Fibroblast of lung (primary cell): ENCODE measurements around the gene RRAS. TPM values are rescaled to one million over a fixed set of nuclear protein-coding genes. Genes with fewer than 3 reads are reported as not detected.

Source experiments
- DNase-seq, 2 donors: peaks; one replicate each; pipeline versions ENCODE4 v3.0.0 to v3.0.0-alpha.2; 2010; ENCODE audit warnings: low read depth in 2 of 2
- H2AFZ ChIP-seq: 2 replicates; pipeline ENCODE4 v1.5.1; 2012; ENCODE audit warnings: low read length, control low read depth, inconsistent platforms
- H3K27ac ChIP-seq: 2 replicates; pipeline ENCODE4 v1.5.1; 2011; ENCODE audit warnings: low read length, control low read depth; ENCODE audit not compliant: insufficient read depth
- H3K27me3 ChIP-seq: 2 replicates; pipeline ENCODE4 v1.5.1; 2011; ENCODE audit warnings: mild to moderate bottlenecking, low read length; ENCODE audit not compliant: control insufficient read depth, insufficient read depth
- H3K36me3 ChIP-seq: 2 replicates; pipeline ENCODE4 v1.5.1; 2011; ENCODE audit warnings: low read length; ENCODE audit not compliant: control insufficient read depth, insufficient read depth
- H3K4me1 ChIP-seq: 2 replicates; pipeline ENCODE4 v1.5.1; 2011; ENCODE audit warnings: low read length; ENCODE audit not compliant: control insufficient read depth, insufficient read depth; ENCODE audit errors: extremely low read depth
- H3K4me2 ChIP-seq: 2 replicates; pipeline ENCODE4 v1.5.1; 2011; ENCODE audit warnings: low read length, control low read depth; ENCODE audit not compliant: insufficient read depth; ENCODE audit errors: extremely low read depth
- H3K4me3 ChIP-seq, 4 experiments: fragments of 200-600 bp in 1 of 4; sonication (generic) in 1 of 4; replicated peaks in 1 of 4; 2 replicates each; pipeline ENCODE4 v1.5.1; 2011 to 2016; ENCODE audit warnings: low read length in 4 of 4, low read depth in 3 of 4, mild to moderate bottlenecking in 3 of 4, control low read depth in 2 of 4, inconsistent platforms in 1 of 4, mixed read lengths in 1 of 4; ENCODE audit not compliant: insufficient read depth in 1 of 4; ENCODE audit errors: control extremely low read depth in 1 of 4
- H3K79me2 ChIP-seq: 2 replicates; pipeline ENCODE4 v1.5.1; 2012; ENCODE audit warnings: mild to moderate bottlenecking, low read length, inconsistent platforms; ENCODE audit not compliant: control insufficient read depth, insufficient read depth
- H3K9ac ChIP-seq: 2 replicates; pipeline ENCODE4 v1.5.1; 2011; ENCODE audit warnings: mild to moderate bottlenecking, low read length, control low read depth; ENCODE audit not compliant: insufficient read depth
- H3K9me3 ChIP-seq: 2 replicates; pipeline ENCODE4 v1.5.1; 2012; ENCODE audit warnings: low read depth, low read length; ENCODE audit not compliant: control insufficient read depth, insufficient read depth
- H4K20me1 ChIP-seq: 2 replicates; pipeline ENCODE4 v1.5.1; 2011; ENCODE audit warnings: low read length; ENCODE audit not compliant: control insufficient read depth, insufficient read depth; ENCODE audit errors: extremely low read depth
- CTCF ChIP-seq, 2 donors: IDR thresholded peaks in 1 of 2; conservative IDR thresholded peaks in 1 of 2; 1 replicate in 1 of 2; 2 replicates in 1 of 2; pipeline ENCODE4 v1.5.1; 2011 to 2012; ENCODE audit warnings: low read length in 2 of 2, control low read depth in 1 of 2, inconsistent platforms in 1 of 2, low read depth in 1 of 2, mild to moderate bottlenecking in 1 of 2
- EZH2 ChIP-seq: IDR thresholded peaks from 2 replicates; pipeline ENCODE4 v1.5.1; 2012; ENCODE audit warnings: low read length, control low read depth, mild to moderate bottlenecking; ENCODE audit errors: missing control alignments
- polyA plus RNA-seq, 2 donors: library from polyadenylated mRNA; depleted of rRNA in 1 of 2; stranded (reverse) in 1 of 2; unstranded in 1 of 2; fragments of >200 nt; gene quantifications; 2 replicates each; pipeline ENCODE4 v1.2.1, GENCODE V29; 2011 to 2012; ENCODE audit warnings: missing spikeins in 1 of 2
- total RNA-seq: library from RNA; depleted of rRNA; stranded (reverse); fragments of >200 nt; gene quantifications from 2 replicates; pipeline ENCODE4 v1.2.1, GENCODE V29; 2014

Gene RRAS
- total and polyA plus RNA-seq, 2 donors (not counting 1 experiment from before 2014, with no cell fraction given): 60.1 to 129 TPM

DNA sequence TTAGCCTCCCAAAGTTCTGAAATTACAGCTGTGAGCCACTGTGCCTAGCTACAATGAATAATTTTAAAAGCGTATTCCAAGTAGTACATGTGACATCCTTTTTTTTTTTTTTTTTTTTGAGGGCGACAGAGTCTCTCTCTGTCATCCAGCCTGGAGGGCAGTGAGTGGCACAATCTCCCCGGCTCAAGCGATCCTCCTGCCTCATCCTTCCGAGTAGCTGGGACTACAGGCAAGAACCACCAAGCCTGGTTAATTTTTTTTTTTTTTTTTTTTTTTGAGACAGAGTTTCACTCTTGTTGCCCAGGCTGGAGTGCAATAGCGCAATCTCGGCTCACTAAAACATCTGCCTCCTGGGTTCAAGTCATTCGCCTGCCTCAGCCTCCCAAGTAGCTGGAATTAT, 52.7 kb downstream of the RRAS start:
- no peak for DNase-seq
- no peak for TF ChIP-seq EZH2
- no peak for TF ChIP-seq CTCF (conservative IDR thresholded peaks at IDR 0.05 in 1 of 2, IDR thresholded peaks at IDR 0.05 in 1 of 2; ENCODE audit: low read depth in 1 of 2, low read length in 2 of 2)
- Histone ChIP-seq H4K20me1 (no peaks in the 10 kb centered on the region), H3K27me3 (no peaks in the 10 kb centered on the region), H3K36me3 (no peaks in the 10 kb centered on the region), H3K4me1 (peaks cover 4% of the 10 kb centered on the region), H3K4me2 (no peak overlapping the region), H3K9ac (no peak overlapping the region), H3K4me3 (no peak overlapping the region), H3K27ac (no peak overlapping the region), H3K79me2 (peaks cover 7% of the 10 kb centered on the region), H2AFZ (no peak overlapping the region), H3K9me3 (no peaks in the 10 kb centered on the region)

Other genes starting within 250 kb of the RRAS start
- not detected in 2 replicates for gene PTH2, start 216.7 kb downstream of the RRAS start, total RNA-seq
- not detected in 2 replicates for gene PTH2, start 216.7 kb downstream of the RRAS start, polyA plus RNA-seq
- not detected in 2 replicates for gene GFY, start 214.8 kb downstream of the RRAS start, total RNA-seq
- not detected in 2 replicates for gene GFY, start 214.8 kb downstream of the RRAS start, polyA plus RNA-seq
- gene SLC17A7, start 198.6 kb downstream of the RRAS start, total RNA-seq: 0.33 TPM in 1 of 2 replicates, not detected in the other
- gene SLC17A7, start 198.6 kb downstream of the RRAS start, polyA plus RNA-seq: 0.06 and 0.08 TPM in 2 replicates
- 94.5 and 110 TPM in 2 replicates for gene PIH1D1, start 188.3 kb downstream of the RRAS start, total RNA-seq
- gene PIH1D1, start 188.3 kb downstream of the RRAS start, polyA plus RNA-seq: 42.5 and 53.8 TPM in 2 replicates
- 13.9 and 24.9 TPM in 2 replicates for gene ALDH16A1, start 186.9 kb downstream of the RRAS start, total RNA-seq
- 2.4 and 4.3 TPM in 2 replicates for gene ALDH16A1, start 186.9 kb downstream of the RRAS start, polyA plus RNA-seq
- 3.3 and 4.5 TPM in 2 replicates for gene FLT3LG, start 165.9 kb downstream of the RRAS start, total RNA-seq
- gene FLT3LG, start 165.9 kb downstream of the RRAS start, polyA plus RNA-seq: 4.3 and 4.4 TPM in 2 replicates
- 3,385 and 5,250 TPM in 2 replicates for gene RPL13A, start 152.5 kb downstream of the RRAS start, total RNA-seq
- 1,345 and 1,418 TPM in 2 replicates for gene RPL13A, start 152.5 kb downstream of the RRAS start, polyA plus RNA-seq
- 2,501 and 4,026 TPM in 2 replicates for gene RPS11, start 143.7 kb downstream of the RRAS start, total RNA-seq
- gene RPS11, start 143.7 kb downstream of the RRAS start, polyA plus RNA-seq: 3,448 and 3,634 TPM in 2 replicates
- gene FCGRT, start 127.5 kb downstream of the RRAS start, total RNA-seq: 59.0 and 90.1 TPM in 2 replicates
- gene FCGRT, start 127.5 kb downstream of the RRAS start, polyA plus RNA-seq: 30.9 and 31.4 TPM in 2 replicates
- gene RCN3, start 112.1 kb downstream of the RRAS start, total RNA-seq: 87.8 and 162 TPM in 2 replicates
- gene RCN3, start 112.1 kb downstream of the RRAS start, polyA plus RNA-seq: 18.8 and 19.8 TPM in 2 replicates
- 67.9 and 72.9 TPM in 2 replicates for gene NOSIP, start 59.6 kb downstream of the RRAS start, total RNA-seq
- gene NOSIP, start 59.6 kb downstream of the RRAS start, polyA plus RNA-seq: 41.2 and 53.5 TPM in 2 replicates
- gene PRRG2, start 58.8 kb downstream of the RRAS start, total RNA-seq: 0.17 and 0.51 TPM in 2 replicates
- 0.11 TPM in 1 of 2 replicates, not detected in the other for gene PRRG2, start 58.8 kb downstream of the RRAS start, polyA plus RNA-seq
- gene PRR12, start 49.0 kb downstream of the RRAS start, total RNA-seq: 1.0 and 2.1 TPM in 2 replicates
- gene PRR12, start 49.0 kb downstream of the RRAS start, polyA plus RNA-seq: 0.40 and 0.69 TPM in 2 replicates
- 7.4 and 11.9 TPM in 2 replicates for gene SCAF1, start 2.1 kb upstream of the RRAS start, total RNA-seq
- 8.7 and 15.5 TPM in 2 replicates for gene SCAF1, start 2.1 kb upstream of the RRAS start, polyA plus RNA-seq
- 55.2 and 61.1 TPM in 2 replicates for gene IRF3, start 25.7 kb upstream of the RRAS start, total RNA-seq
- gene IRF3, start 25.7 kb upstream of the RRAS start, polyA plus RNA-seq: 22.0 TPM in 2 replicates
- gene BCL2L12, start 25.8 kb upstream of the RRAS start, total RNA-seq: 2.6 and 4.8 TPM in 2 replicates
- 5.0 and 9.8 TPM in 2 replicates for gene BCL2L12, start 25.8 kb upstream of the RRAS start, polyA plus RNA-seq
- 261 and 298 TPM in 2 replicates for gene PRMT1, start 37.1 kb upstream of the RRAS start, total RNA-seq
- gene PRMT1, start 37.1 kb upstream of the RRAS start, polyA plus RNA-seq: 184 and 288 TPM in 2 replicates
- 0.26 and 0.33 TPM in 2 replicates for gene ADM5, start 49.5 kb upstream of the RRAS start, total RNA-seq
- 0.06 and 0.15 TPM in 2 replicates for gene ADM5, start 49.5 kb upstream of the RRAS start, polyA plus RNA-seq
- gene CPT1C, start 51.0 kb upstream of the RRAS start, total RNA-seq: 18.0 and 31.2 TPM in 2 replicates
- gene CPT1C, start 51.0 kb upstream of the RRAS start, polyA plus RNA-seq: 20.0 and 24.0 TPM in 2 replicates
- 0.26 TPM in 1 of 2 replicates, not detected in the other for gene TSKS, start 123.2 kb upstream of the RRAS start, total RNA-seq
- 0.07 TPM in 1 of 2 replicates, not detected in the other for gene TSKS, start 123.2 kb upstream of the RRAS start, polyA plus RNA-seq
- gene AP2A1, start 126.9 kb upstream of the RRAS start, total RNA-seq: 53.4 and 95.0 TPM in 2 replicates
- 64.2 and 75.9 TPM in 2 replicates for gene AP2A1, start 126.9 kb upstream of the RRAS start, polyA plus RNA-seq
- gene FUZ, start 173.1 kb upstream of the RRAS start, total RNA-seq: 32.9 and 34.3 TPM in 2 replicates
- gene FUZ, start 173.1 kb upstream of the RRAS start, polyA plus RNA-seq: 8.4 and 11.4 TPM in 2 replicates
- gene MED25, start 178.1 kb upstream of the RRAS start, total RNA-seq: 10.0 and 11.2 TPM in 2 replicates
- gene MED25, start 178.1 kb upstream of the RRAS start, polyA plus RNA-seq: 20.2 and 28.6 TPM in 2 replicates
- 35.2 and 56.0 TPM in 2 replicates for gene PTOV1, start 211.0 kb upstream of the RRAS start, total RNA-seq
- gene PTOV1, start 211.0 kb upstream of the RRAS start, polyA plus RNA-seq: 41.1 and 48.0 TPM in 2 replicates
- gene PNKP, start 227.4 kb upstream of the RRAS start, total RNA-seq: 21.1 and 32.9 TPM in 2 replicates
- 11.0 and 17.0 TPM in 2 replicates for gene PNKP, start 227.4 kb upstream of the RRAS start, polyA plus RNA-seq
- gene AKT1S1, start 237.2 kb upstream of the RRAS start, total RNA-seq: 9.2 and 12.2 TPM in 2 replicates
- 37.4 and 51.3 TPM in 2 replicates for gene AKT1S1, start 237.2 kb upstream of the RRAS start, polyA plus RNA-seq
- 10.0 and 19.5 TPM in 2 replicates for gene TBC1D17, start 237.6 kb upstream of the RRAS start, total RNA-seq
- 32.5 and 34.2 TPM in 2 replicates for gene TBC1D17, start 237.6 kb upstream of the RRAS start, polyA plus RNA-seq